HCT116 (cell line): ENCODE measurements around the gene CTNNAL1.

Experiments used
- CEBPB ChIP-seq: IDR thresholded peaks from 2 replicates; pipeline ENCODE4 v1.6.1; 2012; ENCODE audit warnings: low read depth
- POLR2A ChIP-seq: IDR thresholded peaks from 2 replicates; pipeline ENCODE4 v1.7.0; 2011; ENCODE audit warnings: borderline replicate concordance; ENCODE audit not compliant: insufficient read depth, insufficient read length; ENCODE audit errors: extremely low read depth
- POLR2AphosphoS5 ChIP-seq: IDR thresholded peaks from 2 replicates; pipeline ENCODE4 v1.6.1; 2011; ENCODE audit warnings: mild to moderate bottlenecking, low read depth, low read length, moderate library complexity
- RAD21 ChIP-seq: IDR thresholded peaks from 2 replicates; pipeline ENCODE4 v1.6.1; 2012; ENCODE audit warnings: low read depth, mild to moderate bottlenecking
- YY1 ChIP-seq: IDR thresholded peaks from 2 replicates; pipeline ENCODE4 v1.6.1; 2011; ENCODE audit warnings: low read length, low read depth, moderate library complexity, mild to moderate bottlenecking; ENCODE audit not compliant: insufficient replicate concordance; ENCODE audit errors: extremely low read depth
- TF ChIP-seq, protein P1 (sequence below), 3 experiments: fragments of 200-600 bp in 1 of 3; sonication (generic) in 1 of 3; IDR thresholded peaks in 2 of 3; conservative IDR thresholded peaks in 1 of 3; 2 replicates each; pipeline ENCODE4 v1.5.1; 2012 to 2017; ENCODE audit warnings: low read depth in 2 of 3, low read length in 2 of 3, antibody characterized with exemption in 1 of 3, borderline replicate concordance in 1 of 3, control low read depth in 1 of 3, mild to moderate bottlenecking in 1 of 3, mixed read lengths in 1 of 3, mixed run types in 1 of 3, moderate library complexity in 1 of 3; ENCODE audit not compliant: insufficient read depth in 1 of 3
- TF ChIP-seq, protein P2 (sequence below): IDR thresholded peaks from 2 replicates; pipeline ENCODE4 v1.6.1; 2012
- TF ChIP-seq, protein P3 (sequence below): IDR thresholded peaks from 2 replicates; pipeline ENCODE4 v1.6.1; 2012
- TF ChIP-seq, protein P4 (sequence below): IDR thresholded peaks from 2 replicates; pipeline ENCODE4 v1.6.1; 2011; ENCODE audit warnings: mild to moderate bottlenecking, low read length, moderate library complexity; ENCODE audit not compliant: insufficient replicate concordance; ENCODE audit errors: extremely low read depth

DNA sequence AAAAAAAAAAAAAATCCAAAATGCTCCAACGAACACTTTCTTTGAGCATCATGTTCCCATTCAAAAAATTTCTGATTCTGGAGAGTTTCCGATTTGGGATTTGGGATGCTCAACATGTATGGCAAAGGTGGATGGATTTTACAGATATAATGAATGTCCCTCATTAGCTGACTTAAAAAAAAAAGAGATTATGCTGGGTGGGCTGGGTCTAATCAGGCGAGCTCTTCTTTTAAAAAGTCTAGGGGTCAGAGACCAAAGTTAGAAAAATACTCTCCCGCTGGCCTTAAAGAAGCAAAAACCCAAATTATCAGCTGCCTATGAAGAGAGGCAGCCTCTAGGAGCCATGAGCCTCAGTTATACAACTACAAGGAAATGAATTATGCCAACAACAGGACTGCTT lies 15.2 kb upstream of the CTNNAL1 start:
- no peak for TF ChIP-seq POLR2AphosphoS5
- TF ChIP-seq, protein P1, sequence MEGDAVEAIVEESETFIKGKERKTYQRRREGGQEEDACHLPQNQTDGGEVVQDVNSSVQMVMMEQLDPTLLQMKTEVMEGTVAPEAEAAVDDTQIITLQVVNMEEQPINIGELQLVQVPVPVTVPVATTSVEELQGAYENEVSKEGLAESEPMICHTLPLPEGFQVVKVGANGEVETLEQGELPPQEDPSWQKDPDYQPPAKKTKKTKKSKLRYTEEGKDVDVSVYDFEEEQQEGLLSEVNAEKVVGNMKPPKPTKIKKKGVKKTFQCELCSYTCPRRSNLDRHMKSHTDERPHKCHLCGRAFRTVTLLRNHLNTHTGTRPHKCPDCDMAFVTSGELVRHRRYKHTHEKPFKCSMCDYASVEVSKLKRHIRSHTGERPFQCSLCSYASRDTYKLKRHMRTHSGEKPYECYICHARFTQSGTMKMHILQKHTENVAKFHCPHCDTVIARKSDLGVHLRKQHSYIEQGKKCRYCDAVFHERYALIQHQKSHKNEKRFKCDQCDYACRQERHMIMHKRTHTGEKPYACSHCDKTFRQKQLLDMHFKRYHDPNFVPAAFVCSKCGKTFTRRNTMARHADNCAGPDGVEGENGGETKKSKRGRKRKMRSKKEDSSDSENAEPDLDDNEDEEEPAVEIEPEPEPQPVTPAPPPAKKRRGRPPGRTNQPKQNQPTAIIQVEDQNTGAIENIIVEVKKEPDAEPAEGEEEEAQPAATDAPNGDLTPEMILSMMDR (IDR thresholded peaks at IDR 0.05 in 2 of 3, conservative IDR thresholded peaks at IDR 0.05 in 1 of 3; ENCODE audit: borderline replicate concordance in 1 of 3, insufficient read depth in 1 of 3, low read depth in 2 of 3, low read length in 2 of 3), result no peak
- no peak for TF ChIP-seq CEBPB
- no peak for TF ChIP-seq POLR2A
- TF ChIP-seq RAD21, result no peak
- TF ChIP-seq, protein P2, sequence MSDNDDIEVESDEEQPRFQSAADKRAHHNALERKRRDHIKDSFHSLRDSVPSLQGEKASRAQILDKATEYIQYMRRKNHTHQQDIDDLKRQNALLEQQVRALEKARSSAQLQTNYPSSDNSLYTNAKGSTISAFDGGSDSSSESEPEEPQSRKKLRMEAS, result no peak
- TF ChIP-seq, protein P3, sequence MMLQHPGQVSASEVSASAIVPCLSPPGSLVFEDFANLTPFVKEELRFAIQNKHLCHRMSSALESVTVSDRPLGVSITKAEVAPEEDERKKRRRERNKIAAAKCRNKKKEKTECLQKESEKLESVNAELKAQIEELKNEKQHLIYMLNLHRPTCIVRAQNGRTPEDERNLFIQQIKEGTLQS, result no peak
- TF ChIP-seq YY1, result no peak
- TF ChIP-seq, protein P4, sequence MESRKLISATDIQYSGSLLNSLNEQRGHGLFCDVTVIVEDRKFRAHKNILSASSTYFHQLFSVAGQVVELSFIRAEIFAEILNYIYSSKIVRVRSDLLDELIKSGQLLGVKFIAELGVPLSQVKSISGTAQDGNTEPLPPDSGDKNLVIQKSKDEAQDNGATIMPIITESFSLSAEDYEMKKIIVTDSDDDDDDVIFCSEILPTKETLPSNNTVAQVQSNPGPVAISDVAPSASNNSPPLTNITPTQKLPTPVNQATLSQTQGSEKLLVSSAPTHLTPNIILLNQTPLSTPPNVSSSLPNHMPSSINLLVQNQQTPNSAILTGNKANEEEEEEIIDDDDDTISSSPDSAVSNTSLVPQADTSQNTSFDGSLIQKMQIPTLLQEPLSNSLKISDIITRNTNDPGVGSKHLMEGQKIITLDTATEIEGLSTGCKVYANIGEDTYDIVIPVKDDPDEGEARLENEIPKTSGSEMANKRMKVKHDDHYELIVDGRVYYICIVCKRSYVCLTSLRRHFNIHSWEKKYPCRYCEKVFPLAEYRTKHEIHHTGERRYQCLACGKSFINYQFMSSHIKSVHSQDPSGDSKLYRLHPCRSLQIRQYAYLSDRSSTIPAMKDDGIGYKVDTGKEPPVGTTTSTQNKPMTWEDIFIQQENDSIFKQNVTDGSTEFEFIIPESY, result no peak
